GM12878 (cell line): Measurements from ENCODE around the gene MT1X. TPM values are rescaled to one million over a fixed set of nuclear protein-coding genes. Genes with fewer than 3 reads are reported as not detected.

Source experiments
- E4F1 ChIP-seq: fragments of 450-650 bp; IDR thresholded peaks from 2 replicates; pipeline ENCODE4 v1.6.1; 2018; ENCODE audit warnings: borderline replicate concordance, mild to moderate bottlenecking; ENCODE audit not compliant: partially characterized antibody
- SKIL ChIP-seq: fragments of 450-650 bp; IDR thresholded peaks from 2 replicates; pipeline ENCODE4 v1.6.1; 2017; ENCODE audit warnings: mild to moderate bottlenecking, low read depth, inconsistent platforms; ENCODE audit not compliant: poor library complexity, severe bottlenecking
- ZNF687 ChIP-seq: fragments of 450-650 bp; IDR thresholded peaks from 2 replicates; pipeline ENCODE4 v1.6.1; 2017; ENCODE audit warnings: mild to moderate bottlenecking, moderate library complexity
- polyA plus RNA-seq, 11 experiments: library from polyadenylated mRNA; depleted of rRNA in 4 of 11; unstranded in 6 of 11; stranded (reverse) in 5 of 11; fragments of >200 nt; fragmentation: Nextera tagmentation in 4 of 11; fragmentation: Illumina TruSeq in 1 of 11; extraction: Ambion mirVana in 4 of 11; extraction: Trizol in 1 of 11; gene quantifications; 1 replicate in 1 of 11; 2 replicates in 10 of 11; pipeline versions ENCODE4 v1.2.1 to v1.2.3, GENCODE V29; 2011 to 2016; ENCODE audit warnings: inconsistent platforms in 2 of 11, missing spikeins in 2 of 11, low read depth in 1 of 11
- total RNA-seq, 4 experiments: library from RNA; depleted of rRNA in 3 of 4; stranded (reverse); fragments of >200 nt in 3 of 4; fragmentation: Illumina TruSeq in 1 of 4; extraction: Trizol in 1 of 4; gene quantifications; 2 replicates each; pipeline versions ENCODE4 v1.2.1 to v1.2.3, GENCODE V29; 2013 to 2021

Gene MT1X
- total and polyA plus RNA-seq, 10 of the 15 experiments (the other 5 are each of a cell fraction or from before 2014, with no cell fraction given), result 5.8 to 65.6 (median 15.4) TPM

GRCh38 chr16:56695246-56695645, 13.0 kb downstream of the MT1X start (continued):
- no peak for TF ChIP-seq ZNF687
- no peak for TF ChIP-seq E4F1
- no peak for TF ChIP-seq SKIL
